22Rv1 (cell line): Measurements from ENCODE around the gene SGO2.

Source experiments
- ZFX ChIP-seq: fragments of 450-650 bp; IDR thresholded peaks from 2 replicates; pipeline ENCODE4 v1.6.1; 2017; ENCODE audit warnings: antibody characterized with exemption, borderline replicate concordance
- TF ChIP-seq, protein P1 (sequence below): fragments of 450-650 bp; IDR thresholded peaks from 2 replicates; pipeline ENCODE4 v1.5.1; 2017; ENCODE audit warnings: mild to moderate bottlenecking

DNA sequence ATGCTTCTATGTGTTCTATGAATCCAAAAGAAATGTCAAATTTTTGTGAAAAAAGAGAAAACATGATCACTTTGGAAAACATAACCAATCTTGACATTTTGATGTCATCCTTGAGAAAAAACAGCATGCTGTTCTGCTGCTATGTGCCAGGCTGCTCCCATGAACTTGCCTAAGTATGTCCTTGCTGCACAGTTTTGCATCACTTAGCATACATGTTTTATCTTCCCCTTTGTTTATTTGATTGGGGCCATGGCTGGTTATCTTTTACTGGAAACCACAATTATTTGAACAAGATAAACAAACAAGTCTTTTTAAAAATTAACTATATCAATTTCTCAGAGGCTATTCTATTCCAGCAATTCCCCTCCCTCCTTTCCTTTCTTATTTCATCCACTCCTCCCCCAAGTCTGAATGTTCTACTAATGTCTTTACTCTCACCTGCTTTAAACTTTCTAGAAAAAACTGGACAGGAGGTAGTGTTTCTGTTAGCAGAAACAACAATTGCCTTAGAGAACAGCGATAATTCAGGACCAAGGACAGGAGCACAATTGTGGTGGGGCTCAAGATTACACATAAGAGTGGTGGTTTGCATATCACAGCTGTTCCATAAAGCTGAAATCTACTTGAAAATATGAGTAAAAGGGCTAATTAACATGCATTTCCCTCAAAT, 66.5 kb downstream of the SGO2 start:
- TF ChIP-seq, protein P1, sequence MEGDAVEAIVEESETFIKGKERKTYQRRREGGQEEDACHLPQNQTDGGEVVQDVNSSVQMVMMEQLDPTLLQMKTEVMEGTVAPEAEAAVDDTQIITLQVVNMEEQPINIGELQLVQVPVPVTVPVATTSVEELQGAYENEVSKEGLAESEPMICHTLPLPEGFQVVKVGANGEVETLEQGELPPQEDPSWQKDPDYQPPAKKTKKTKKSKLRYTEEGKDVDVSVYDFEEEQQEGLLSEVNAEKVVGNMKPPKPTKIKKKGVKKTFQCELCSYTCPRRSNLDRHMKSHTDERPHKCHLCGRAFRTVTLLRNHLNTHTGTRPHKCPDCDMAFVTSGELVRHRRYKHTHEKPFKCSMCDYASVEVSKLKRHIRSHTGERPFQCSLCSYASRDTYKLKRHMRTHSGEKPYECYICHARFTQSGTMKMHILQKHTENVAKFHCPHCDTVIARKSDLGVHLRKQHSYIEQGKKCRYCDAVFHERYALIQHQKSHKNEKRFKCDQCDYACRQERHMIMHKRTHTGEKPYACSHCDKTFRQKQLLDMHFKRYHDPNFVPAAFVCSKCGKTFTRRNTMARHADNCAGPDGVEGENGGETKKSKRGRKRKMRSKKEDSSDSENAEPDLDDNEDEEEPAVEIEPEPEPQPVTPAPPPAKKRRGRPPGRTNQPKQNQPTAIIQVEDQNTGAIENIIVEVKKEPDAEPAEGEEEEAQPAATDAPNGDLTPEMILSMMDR: no peak
- no peak for TF ChIP-seq ZFX
